Measurements from ENCODE around the gene HMG20A.

Gene HMG20A

DNA sequence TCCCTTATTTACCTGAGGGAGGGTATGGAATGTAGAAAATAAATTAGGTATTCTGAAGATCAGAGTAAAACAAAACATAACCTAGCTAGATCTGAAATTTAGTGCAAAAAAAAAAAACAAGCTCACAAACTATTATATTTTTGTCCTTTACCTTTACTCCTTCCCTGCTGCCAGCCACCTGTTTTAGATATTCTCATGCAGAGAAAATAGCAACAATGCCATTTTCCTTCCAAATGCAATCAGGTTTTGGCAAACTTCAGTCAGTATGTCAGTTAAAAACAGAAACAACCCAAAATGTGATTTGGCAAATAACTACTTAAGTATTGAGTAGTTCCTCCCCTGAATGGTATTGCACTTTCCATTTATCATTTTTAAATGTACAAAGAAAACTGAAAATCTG lies 36.6 kb upstream of the HMG20A start:
- H2AFZ ChIP-seq (ENCODE audit: low read length) = no peak overlapping the region
- H3K4me2 ChIP-seq (ENCODE audit: low read depth, low read length, poor library complexity, severe bottlenecking) = no peak overlapping the region
- no peaks in the 10 kb centered on the region for H3F3A ChIP-seq (ENCODE audit: low read depth)
- no peaks in the 10 kb centered on the region for H3K27me3 ChIP-seq (ENCODE audit: insufficient read depth, low read length, poor library complexity, severe bottlenecking)
- no peaks in the 10 kb centered on the region for H3K36me3 ChIP-seq (ENCODE audit: insufficient read depth, low read length)
- H3K9ac ChIP-seq (ENCODE audit: low read depth, low read length, poor library complexity, severe bottlenecking) = no peak overlapping the region
- H3K79me2 ChIP-seq (ENCODE audit: insufficient read depth, low read length) = 0 out of 2 replicates have a peak, but pooled peaks cover 4% of the 10 kb centered on the region
- no peaks in the 10 kb centered on the region for H3K4me1 ChIP-seq (ENCODE audit: insufficient read depth, low read length, poor library complexity, severe bottlenecking)
- no peaks in the 10 kb centered on the region for H4K20me1 ChIP-seq (ENCODE audit: insufficient read depth, low read length, poor library complexity, severe bottlenecking)
- no peak overlapping the region for H3K4me3 ChIP-seq (ENCODE audit: low read length, poor library complexity, severe bottlenecking)
- TF ChIP-seq, protein P1, sequence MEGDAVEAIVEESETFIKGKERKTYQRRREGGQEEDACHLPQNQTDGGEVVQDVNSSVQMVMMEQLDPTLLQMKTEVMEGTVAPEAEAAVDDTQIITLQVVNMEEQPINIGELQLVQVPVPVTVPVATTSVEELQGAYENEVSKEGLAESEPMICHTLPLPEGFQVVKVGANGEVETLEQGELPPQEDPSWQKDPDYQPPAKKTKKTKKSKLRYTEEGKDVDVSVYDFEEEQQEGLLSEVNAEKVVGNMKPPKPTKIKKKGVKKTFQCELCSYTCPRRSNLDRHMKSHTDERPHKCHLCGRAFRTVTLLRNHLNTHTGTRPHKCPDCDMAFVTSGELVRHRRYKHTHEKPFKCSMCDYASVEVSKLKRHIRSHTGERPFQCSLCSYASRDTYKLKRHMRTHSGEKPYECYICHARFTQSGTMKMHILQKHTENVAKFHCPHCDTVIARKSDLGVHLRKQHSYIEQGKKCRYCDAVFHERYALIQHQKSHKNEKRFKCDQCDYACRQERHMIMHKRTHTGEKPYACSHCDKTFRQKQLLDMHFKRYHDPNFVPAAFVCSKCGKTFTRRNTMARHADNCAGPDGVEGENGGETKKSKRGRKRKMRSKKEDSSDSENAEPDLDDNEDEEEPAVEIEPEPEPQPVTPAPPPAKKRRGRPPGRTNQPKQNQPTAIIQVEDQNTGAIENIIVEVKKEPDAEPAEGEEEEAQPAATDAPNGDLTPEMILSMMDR (conservative IDR thresholded peaks at IDR 0.05; ENCODE audit: low read length) = no peak
- no peak for TF ChIP-seq EZH2phosphoT487 (IDR thresholded peaks at IDR 0.05; ENCODE audit: borderline replicate concordance)
- H3K9me2 ChIP-seq (replicated peaks; ENCODE audit: low read depth, low read length) = no peaks in the 10 kb centered on the region
- no peaks in the 10 kb centered on the region for H3K9me3 ChIP-seq (ENCODE audit: insufficient read depth, low read depth, low read length)

GRCh38 chr15:77384589-77385359 lies 35.9 kb upstream of the HMG20A start:
- Histone ChIP-seq H3K4me3 (ENCODE audit: low read length, poor library complexity, severe bottlenecking) (no peak overlapping the region), H3K4me1 (ENCODE audit: insufficient read depth, low read length, poor library complexity, severe bottlenecking) (no peaks in the 10 kb centered on the region), H3K4me2 (ENCODE audit: low read depth, low read length, poor library complexity, severe bottlenecking) (no peak overlapping the region), H4K20me1 (ENCODE audit: insufficient read depth, low read length, poor library complexity, severe bottlenecking) (no peaks in the 10 kb centered on the region), H3K9me2 (replicated peaks; ENCODE audit: low read depth, low read length) (no peaks in the 10 kb centered on the region), H3F3A (ENCODE audit: low read depth) (no peaks in the 10 kb centered on the region), H3K9ac (ENCODE audit: low read depth, low read length, poor library complexity, severe bottlenecking) (no peak overlapping the region), H3K9me3 (ENCODE audit: insufficient read depth, low read depth, low read length) (no peaks in the 10 kb centered on the region), H3K36me3 (ENCODE audit: insufficient read depth, low read length) (no peaks in the 10 kb centered on the region), H2AFZ (ENCODE audit: low read length) (no peak overlapping the region), H3K27me3 (ENCODE audit: insufficient read depth, low read length, poor library complexity, severe bottlenecking) (no peaks in the 10 kb centered on the region), H3K79me2 (ENCODE audit: insufficient read depth, low read length) (peaks cover 8% of the 10 kb centered on the region; the same call in 1 of the 2 replicates)
- TF ChIP-seq EZH2phosphoT487 (IDR thresholded peaks at IDR 0.05; ENCODE audit: borderline replicate concordance) = no peak
- TF ChIP-seq, protein P1 (conservative IDR thresholded peaks at IDR 0.05; ENCODE audit: low read length) = no peak

GRCh38 chr15:77386626-77387025 lies 34.1 kb upstream of the HMG20A start:
- no peak overlapping the region for H3K4me2 ChIP-seq (ENCODE audit: low read depth, low read length, poor library complexity, severe bottlenecking)
- H2AFZ ChIP-seq (ENCODE audit: low read length) = no peak overlapping the region
- H3K9ac ChIP-seq (ENCODE audit: low read depth, low read length, poor library complexity, severe bottlenecking) = no peak overlapping the region
- no peak overlapping the region for H3K4me3 ChIP-seq (ENCODE audit: low read length, poor library complexity, severe bottlenecking)
- H3K4me1 ChIP-seq (ENCODE audit: insufficient read depth, low read length, poor library complexity, severe bottlenecking) = no peaks in the 10 kb centered on the region
- H3K9me3 ChIP-seq (ENCODE audit: insufficient read depth, low read depth, low read length) = no peaks in the 10 kb centered on the region
- H3K9me2 ChIP-seq (replicated peaks; ENCODE audit: low read depth, low read length) = no peaks in the 10 kb centered on the region
- H3K36me3 ChIP-seq (ENCODE audit: insufficient read depth, low read length) = no peaks in the 10 kb centered on the region
- peaks cover 12% of the 10 kb centered on the region; the same call in 1 of the 2 replicates for H3K79me2 ChIP-seq (ENCODE audit: insufficient read depth, low read length)
- TF ChIP-seq EZH2phosphoT487 (IDR thresholded peaks at IDR 0.05; ENCODE audit: borderline replicate concordance) = no peak
- TF ChIP-seq, protein P1 (conservative IDR thresholded peaks at IDR 0.05; ENCODE audit: low read length) = no peak
- H3F3A ChIP-seq (ENCODE audit: low read depth) = no peaks in the 10 kb centered on the region
- H4K20me1 ChIP-seq (ENCODE audit: insufficient read depth, low read length, poor library complexity, severe bottlenecking) = no peaks in the 10 kb centered on the region
- H3K27me3 ChIP-seq (ENCODE audit: insufficient read depth, low read length, poor library complexity, severe bottlenecking) = no peaks in the 10 kb centered on the region
